OCI-LY7 (cell line): ENCODE measurements around the gene CKLF. TPM values are rescaled to one million over a fixed set of nuclear protein-coding genes. Genes with fewer than 3 reads are reported as not detected.

Source experiments
- Bru-seq: library from RNA; stranded (reverse); fragments of 400-500 nt; gene quantifications from one replicate; lab custom pipeline; 2021; lab: Mats Ljungman, UMichigan
- BruChase-seq, 2 experiments: library from RNA; stranded (reverse); fragments of 400-500 nt; gene quantifications; one replicate each; lab custom pipeline; 2021; lab: Mats Ljungman, UMichigan
- BruUV-seq: library from RNA; stranded (reverse); fragments of 400-500 nt; replicated peaks from 2 replicates; lab custom pipeline; 2021; lab: Mats Ljungman, UMichigan
- CTCF ChIA-PET: fragments of 300-600 bp; sonication (Branson Sonifier 250); formaldehyde crosslinking; loops from one replicate; lab custom pipeline; 2022; ENCODE audit warnings: antibody characterized with exemption; ENCODE audit not compliant: unreplicated experiment; lab: Charles Lee
- POLR2A ChIA-PET: fragments of 300-600 bp; sonication (Branson Sonifier 250); formaldehyde crosslinking; loops from one replicate; lab custom pipeline; 2022; ENCODE audit warnings: antibody characterized with exemption; lab: Charles Lee
- DNase-seq: peaks from one replicate; pipeline ENCODE4 v3.0.0-alpha.2; 2015; ENCODE audit warnings: low spot score
- H2AFZ ChIP-seq: fragments of 200-600 bp; sonication (generic), shearing (Covaris generic); 2 replicates; pipeline ENCODE4 v1.6.1; 2014; ENCODE audit warnings: mild to moderate bottlenecking, antibody characterized with exemption, low read length, moderate library complexity
- H3K27ac ChIP-seq: fragments of 200-600 bp; sonication (generic); 2 replicates; pipeline ENCODE4 v1.5.1; 2014; ENCODE audit warnings: mixed run types, low read depth, mild to moderate bottlenecking, moderate library complexity, low read length, inconsistent platforms; ENCODE audit not compliant: poor library complexity, severe bottlenecking
- H3K36me3 ChIP-seq: fragments of 200-600 bp; sonication (generic); 2 replicates; pipeline ENCODE4 v1.6.1; 2014; ENCODE audit warnings: mild to moderate bottlenecking, antibody characterized with exemption, low read length, moderate library complexity, mixed read lengths; ENCODE audit not compliant: insufficient read depth
- H3K4me1 ChIP-seq: fragments of 200-600 bp; sonication (generic); 2 replicates; pipeline ENCODE4 v1.5.1; 2014; ENCODE audit warnings: mild to moderate bottlenecking, low read length; ENCODE audit not compliant: insufficient read depth, poor library complexity, severe bottlenecking
- H3K4me2 ChIP-seq: fragments of 200-600 bp; sonication (generic); 2 replicates; pipeline ENCODE4 v1.6.1; 2014; ENCODE audit warnings: mild to moderate bottlenecking, low read length
- H3K4me3 ChIP-seq: fragments of 200-600 bp; sonication (generic); 2 replicates; pipeline ENCODE4 v1.5.1; 2014; ENCODE audit warnings: mild to moderate bottlenecking, low read depth, low read length; ENCODE audit not compliant: poor library complexity, severe bottlenecking
- H3K79me2 ChIP-seq: fragments of 200-600 bp; sonication (generic); 2 replicates; pipeline ENCODE4 v1.6.1; 2016; ENCODE audit warnings: low read depth, mild to moderate bottlenecking, low read length, moderate library complexity, mixed read lengths; ENCODE audit not compliant: insufficient read depth
- H3K9me2 ChIP-seq: fragments of 200-600 bp; sonication (generic); 2 replicates; pipeline ENCODE4 v1.6.1; 2016; ENCODE audit warnings: mild to moderate bottlenecking, low read length, mixed read lengths; ENCODE audit not compliant: insufficient read depth
- H3K9me3 ChIP-seq: fragments of 200-600 bp; sonication (generic); 2 replicates; pipeline ENCODE4 v1.6.1; 2014; ENCODE audit warnings: mild to moderate bottlenecking, mixed run types, low read length, mixed read lengths
- H4K20me1 ChIP-seq: fragments of 200-600 bp; sonication (generic); 2 replicates; pipeline ENCODE4 v1.6.1; 2014; ENCODE audit warnings: mild to moderate bottlenecking, antibody characterized with exemption, low read length, moderate library complexity, mixed read lengths; ENCODE audit not compliant: insufficient read depth
- EZH2phosphoT487 ChIP-seq: fragments of 200-600 bp; sonication (generic); IDR thresholded peaks from 2 replicates; pipeline ENCODE4 v1.6.1; 2018; ENCODE audit warnings: low read depth, borderline replicate concordance, mild to moderate bottlenecking, mixed run types, antibody characterized with exemption, low read length, moderate library complexity, mixed read lengths
- intact Hi-C: fragments of 100-400 bp; cut with micrococcal nuclease; formaldehyde crosslinking; loops from one replicate; pipeline ENCODE4 v1.10.0; 2022; ENCODE audit not compliant: unreplicated experiment
- long read RNA-seq: library from polyadenylated mRNA; stranded (forward); transcript quantifications from one replicate; pipeline ENCODE4 v2.0.0, GENCODE V29; 2022
- total RNA-seq, 2 experiments: library from RNA; depleted of rRNA in 1 of 2; stranded (reverse); fragments of >200 nt in 1 of 2; shearing (Covaris generic) in 1 of 2; gene quantifications; 2 replicates each; pipeline ENCODE4 v1.2.3, GENCODE V29; 2014 to 2022
- TF ChIP-seq, protein P1 (sequence below): fragments of 200-600 bp; sonication (generic); conservative IDR thresholded peaks from 2 replicates; pipeline ENCODE4 v1.5.1; 2014; ENCODE audit warnings: mild to moderate bottlenecking, antibody characterized with exemption, low read length, moderate library complexity, mixed read lengths

The CKLF gene, protein sequence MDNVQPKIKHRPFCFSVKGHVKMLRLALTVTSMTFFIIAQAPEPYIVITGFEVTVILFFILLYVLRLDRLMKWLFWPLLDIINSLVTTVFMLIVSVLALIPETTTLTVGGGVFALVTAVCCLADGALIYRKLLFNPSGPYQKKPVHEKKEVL
- total RNA-seq (2014; rRNA removed; shearing (Covaris generic)) (56.6 and 58.3 TPM in 2 replicates), total RNA-seq (2022) (98.7 and 109 TPM in 2 replicates), Bru-seq, nascent RNA (percentile 96 among the genes with signal in this experiment), BruChase-seq, experiment 1, labeled RNA remaining after a 6-hour chase (percentile 99 among the genes with signal in this experiment), BruChase-seq, experiment 2, labeled RNA remaining after a 2-hour chase (percentile 98 among the genes with signal in this experiment)
- long read RNA-seq, transcript CKLF-203 (3 exons, 508 nt) = major isoform, 70 of 142 reads
- long read RNA-seq, transcript CKLF-204 (2 exons, 412 nt) = minor isoform, 8 of 142 reads
- long read RNA-seq, transcript CKLF-202 (3 exons, 571 nt) = minor isoform, 15 of 142 reads
- long read RNA-seq, transcript CKLF-201 (4 exons, 669 nt) = minor isoform, 35 of 142 reads
- long read RNA-seq, partial matches to known transcripts = 2 of 142 reads
- long read RNA-seq, other reads (novel, unspliced or antisense) = 5 of 142 reads

DNA sequence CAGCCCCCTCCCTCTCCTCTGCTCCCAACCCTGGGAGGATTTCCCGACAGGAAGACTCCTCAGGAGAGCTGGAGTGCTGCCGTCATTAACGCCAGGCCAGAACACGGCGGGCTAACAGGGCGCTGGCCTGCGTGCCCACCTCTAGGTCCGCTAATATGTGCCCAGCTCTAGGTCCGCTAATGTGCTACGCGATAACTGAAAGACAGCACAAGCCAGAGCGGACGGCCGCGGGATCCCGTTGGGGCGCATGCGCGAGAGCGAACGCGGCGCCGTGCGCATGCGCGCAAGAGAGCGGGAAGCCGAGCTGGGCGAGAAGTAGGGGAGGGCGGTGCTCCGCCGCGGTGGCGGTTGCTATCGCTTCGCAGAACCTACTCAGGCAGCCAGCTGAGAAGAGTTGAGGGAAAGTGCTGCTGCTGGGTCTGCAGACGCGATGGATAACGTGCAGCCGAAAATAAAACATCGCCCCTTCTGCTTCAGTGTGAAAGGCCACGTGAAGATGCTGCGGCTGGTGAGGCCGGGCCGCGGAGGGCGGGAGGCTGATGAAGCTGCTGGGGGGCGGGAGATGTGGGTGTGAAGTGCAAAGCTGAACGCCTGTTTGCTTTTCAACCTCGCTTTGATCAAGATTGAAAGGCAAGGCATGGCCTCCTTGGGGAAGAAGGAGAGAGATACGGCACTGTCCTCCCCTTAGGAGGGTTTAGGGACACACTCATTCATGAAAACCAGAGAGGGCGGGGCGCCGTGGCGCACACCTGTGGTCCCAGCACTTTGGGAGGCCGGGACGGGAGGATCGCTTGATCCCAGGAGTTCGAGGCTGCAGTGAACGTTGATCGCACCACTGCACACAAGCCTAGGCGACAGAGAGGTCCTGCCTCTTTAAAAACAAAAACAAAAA, at the start of gene CKLF:
CKLF (plus strand) TSS at position 291 of the 892 bp plus-strand sequence; CDS start at position 431, 140 bp downstream.
- H3K4me2 ChIP-seq = peak within 1 kb of the TSS; percentile 95
- TSS peak; percentile 45 for BruUV-seq
- H4K20me1 ChIP-seq = peaks cover 13% of the 10 kb centered on the region; the same call in 1 of the 2 replicates
- H3K4me3 ChIP-seq = peak within 1 kb of the TSS; percentile 75
- intact Hi-C loops = loop anchor here (2.0 to 5.0 kb wide), 3 partner anchors 28 to 74 kb away; partner anchors contain the start of gene CMTM3
- no peaks in the 10 kb centered on the region for H3K9me2 ChIP-seq
- H3K79me2 ChIP-seq = peaks cover 36% of the 10 kb centered on the region
- H3K9me3 ChIP-seq = no peaks in the 10 kb centered on the region
- CTCF ChIA-PET = interaction anchor here (0.7 to 1.5 kb wide), 3 partner anchors 13 to 76 kb away, joined by 3 read pairs; no protein-coding TSS in a partner anchor
- peaks cover 70% of the 10 kb centered on the region for H3K4me1 ChIP-seq
- POLR2A ChIA-PET = interaction anchor here (0.6 to 3.8 kb wide), 12 partner anchors 9 to 144 kb away, joined by 3 to 23 read pairs (median 5); no protein-coding TSS in a partner anchor
- peak; percentile 93 for DNase-seq
- peak within 1 kb of the TSS; percentile 89 for H2AFZ ChIP-seq
- TF ChIP-seq, protein P1, sequence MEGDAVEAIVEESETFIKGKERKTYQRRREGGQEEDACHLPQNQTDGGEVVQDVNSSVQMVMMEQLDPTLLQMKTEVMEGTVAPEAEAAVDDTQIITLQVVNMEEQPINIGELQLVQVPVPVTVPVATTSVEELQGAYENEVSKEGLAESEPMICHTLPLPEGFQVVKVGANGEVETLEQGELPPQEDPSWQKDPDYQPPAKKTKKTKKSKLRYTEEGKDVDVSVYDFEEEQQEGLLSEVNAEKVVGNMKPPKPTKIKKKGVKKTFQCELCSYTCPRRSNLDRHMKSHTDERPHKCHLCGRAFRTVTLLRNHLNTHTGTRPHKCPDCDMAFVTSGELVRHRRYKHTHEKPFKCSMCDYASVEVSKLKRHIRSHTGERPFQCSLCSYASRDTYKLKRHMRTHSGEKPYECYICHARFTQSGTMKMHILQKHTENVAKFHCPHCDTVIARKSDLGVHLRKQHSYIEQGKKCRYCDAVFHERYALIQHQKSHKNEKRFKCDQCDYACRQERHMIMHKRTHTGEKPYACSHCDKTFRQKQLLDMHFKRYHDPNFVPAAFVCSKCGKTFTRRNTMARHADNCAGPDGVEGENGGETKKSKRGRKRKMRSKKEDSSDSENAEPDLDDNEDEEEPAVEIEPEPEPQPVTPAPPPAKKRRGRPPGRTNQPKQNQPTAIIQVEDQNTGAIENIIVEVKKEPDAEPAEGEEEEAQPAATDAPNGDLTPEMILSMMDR = no peak
- no peak for TF ChIP-seq EZH2phosphoT487
- H3K27ac ChIP-seq = peak within 1 kb of the TSS; percentile 68
- H3K36me3 ChIP-seq = peaks cover 35% of the 10 kb centered on the region

DNA sequence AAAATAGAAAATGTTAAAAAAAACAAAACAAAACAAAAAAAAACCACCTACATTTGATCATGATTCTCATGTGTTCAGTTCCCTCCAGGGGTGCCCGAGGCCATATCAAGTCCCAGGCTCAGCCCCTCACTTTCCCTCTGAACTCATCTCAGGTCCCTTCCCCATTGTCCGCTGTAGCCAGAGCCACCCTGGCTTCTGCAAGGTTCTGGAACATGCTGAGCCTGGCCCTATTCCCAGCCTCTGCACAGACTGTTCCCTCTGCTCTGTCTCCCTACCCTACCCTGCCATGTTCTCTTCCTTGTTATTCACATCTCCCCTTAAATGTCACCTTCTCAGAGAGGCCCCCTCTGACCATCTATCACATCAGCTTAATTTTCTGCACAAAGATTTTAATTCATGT, 49.3 kb upstream of the CKLF start:
- TF ChIP-seq EZH2phosphoT487 = no peak
- TF ChIP-seq, protein P1 = no peak
- no peak overlapping the region for H3K27ac ChIP-seq
- no peaks in the 10 kb centered on the region for H3K9me2 ChIP-seq
- no peaks in the 10 kb centered on the region for H3K9me3 ChIP-seq
- H2AFZ ChIP-seq = no peak overlapping the region
- H3K36me3 ChIP-seq = no peaks in the 10 kb centered on the region
- no TSS peak for BruUV-seq
- CTCF ChIA-PET = no interaction called here
- no peaks in the 10 kb centered on the region for H3K4me1 ChIP-seq
- H3K4me3 ChIP-seq = no peak overlapping the region
- no peak for DNase-seq
- no peaks in the 10 kb centered on the region for H4K20me1 ChIP-seq
- H3K4me2 ChIP-seq = no peak overlapping the region
- POLR2A ChIA-PET = no interaction called here
- intact Hi-C loops = no loop called here
- no peaks in the 10 kb centered on the region for H3K79me2 ChIP-seq
